Measurements from ENCODE around the gene ZNF346. TPM values are rescaled to one million over a fixed set of nuclear protein-coding genes. Genes with fewer than 3 reads are reported as not detected.

The ZNF346 gene
- total RNA-seq, 1 donor from 2014 or later: 15.5 TPM

DNA sequence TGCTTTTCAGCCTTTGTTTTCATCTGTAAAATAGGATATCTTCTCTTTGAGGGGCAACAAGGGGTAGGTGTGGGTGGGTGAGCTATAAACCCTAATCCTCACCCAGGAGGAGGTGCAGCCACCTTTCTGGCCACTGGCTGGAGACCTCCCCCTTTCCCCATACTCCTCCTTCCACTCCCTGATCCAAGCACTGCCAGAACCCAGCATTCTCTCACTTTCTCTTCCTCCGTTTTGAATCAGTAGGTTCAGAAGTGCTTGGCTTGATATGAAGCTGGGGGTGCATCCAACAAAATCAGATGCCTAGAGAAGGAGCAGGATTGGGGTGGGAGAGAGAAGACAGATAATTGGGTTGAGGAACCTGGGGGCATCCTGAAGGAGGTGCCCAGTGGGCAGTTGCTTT, 104.3 kb downstream of the ZNF346 start:
- Histone ChIP-seq H3K27me3 (ENCODE audit: control insufficient read depth, insufficient read depth, low read length) (no peaks in the 10 kb centered on the region), H3K4me3 (ENCODE audit: low read depth, low read length) (no peak overlapping the region), H3K36me3 (ENCODE audit: control insufficient read depth, insufficient read depth, low read length) (no peaks in the 10 kb centered on the region)
- TF ChIP-seq, protein P1, sequence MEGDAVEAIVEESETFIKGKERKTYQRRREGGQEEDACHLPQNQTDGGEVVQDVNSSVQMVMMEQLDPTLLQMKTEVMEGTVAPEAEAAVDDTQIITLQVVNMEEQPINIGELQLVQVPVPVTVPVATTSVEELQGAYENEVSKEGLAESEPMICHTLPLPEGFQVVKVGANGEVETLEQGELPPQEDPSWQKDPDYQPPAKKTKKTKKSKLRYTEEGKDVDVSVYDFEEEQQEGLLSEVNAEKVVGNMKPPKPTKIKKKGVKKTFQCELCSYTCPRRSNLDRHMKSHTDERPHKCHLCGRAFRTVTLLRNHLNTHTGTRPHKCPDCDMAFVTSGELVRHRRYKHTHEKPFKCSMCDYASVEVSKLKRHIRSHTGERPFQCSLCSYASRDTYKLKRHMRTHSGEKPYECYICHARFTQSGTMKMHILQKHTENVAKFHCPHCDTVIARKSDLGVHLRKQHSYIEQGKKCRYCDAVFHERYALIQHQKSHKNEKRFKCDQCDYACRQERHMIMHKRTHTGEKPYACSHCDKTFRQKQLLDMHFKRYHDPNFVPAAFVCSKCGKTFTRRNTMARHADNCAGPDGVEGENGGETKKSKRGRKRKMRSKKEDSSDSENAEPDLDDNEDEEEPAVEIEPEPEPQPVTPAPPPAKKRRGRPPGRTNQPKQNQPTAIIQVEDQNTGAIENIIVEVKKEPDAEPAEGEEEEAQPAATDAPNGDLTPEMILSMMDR (IDR thresholded peaks at IDR 0.05; ENCODE audit: insufficient read depth, low read length, poor library complexity, severe bottlenecking): no peak
- DNase-seq (ENCODE audit: low read depth): no peak

DNA sequence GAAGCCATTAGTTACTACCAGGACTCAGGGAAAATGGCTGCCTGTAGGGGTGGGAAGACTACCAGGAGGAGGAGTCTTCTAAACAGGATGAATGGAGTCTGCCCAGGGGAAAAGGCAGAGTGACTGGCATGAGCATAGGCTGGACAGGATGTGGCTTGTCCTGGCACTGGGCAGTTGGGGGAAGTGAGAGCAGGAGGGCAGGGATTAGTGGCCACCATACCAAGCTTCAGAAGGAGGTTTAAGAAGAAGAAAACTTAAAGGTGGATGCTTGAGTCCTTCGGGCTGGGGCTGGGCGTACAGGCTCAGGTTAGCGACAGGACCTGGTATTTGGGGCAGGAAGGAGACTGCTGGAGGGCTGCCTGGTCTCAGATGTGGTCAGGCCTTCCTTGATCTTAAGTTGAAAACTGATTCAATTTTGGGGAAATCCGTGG, 106.1 kb downstream of the ZNF346 start:
- Histone ChIP-seq H3K4me3 (ENCODE audit: low read depth, low read length) (no peak overlapping the region), H3K27me3 (ENCODE audit: control insufficient read depth, insufficient read depth, low read length) (no peaks in the 10 kb centered on the region), H3K36me3 (ENCODE audit: control insufficient read depth, insufficient read depth, low read length) (no peaks in the 10 kb centered on the region)
- TF ChIP-seq, protein P1 (IDR thresholded peaks at IDR 0.05; ENCODE audit: insufficient read depth, low read length, poor library complexity, severe bottlenecking): no peak
- DNase-seq (ENCODE audit: low read depth): no peak

DNA sequence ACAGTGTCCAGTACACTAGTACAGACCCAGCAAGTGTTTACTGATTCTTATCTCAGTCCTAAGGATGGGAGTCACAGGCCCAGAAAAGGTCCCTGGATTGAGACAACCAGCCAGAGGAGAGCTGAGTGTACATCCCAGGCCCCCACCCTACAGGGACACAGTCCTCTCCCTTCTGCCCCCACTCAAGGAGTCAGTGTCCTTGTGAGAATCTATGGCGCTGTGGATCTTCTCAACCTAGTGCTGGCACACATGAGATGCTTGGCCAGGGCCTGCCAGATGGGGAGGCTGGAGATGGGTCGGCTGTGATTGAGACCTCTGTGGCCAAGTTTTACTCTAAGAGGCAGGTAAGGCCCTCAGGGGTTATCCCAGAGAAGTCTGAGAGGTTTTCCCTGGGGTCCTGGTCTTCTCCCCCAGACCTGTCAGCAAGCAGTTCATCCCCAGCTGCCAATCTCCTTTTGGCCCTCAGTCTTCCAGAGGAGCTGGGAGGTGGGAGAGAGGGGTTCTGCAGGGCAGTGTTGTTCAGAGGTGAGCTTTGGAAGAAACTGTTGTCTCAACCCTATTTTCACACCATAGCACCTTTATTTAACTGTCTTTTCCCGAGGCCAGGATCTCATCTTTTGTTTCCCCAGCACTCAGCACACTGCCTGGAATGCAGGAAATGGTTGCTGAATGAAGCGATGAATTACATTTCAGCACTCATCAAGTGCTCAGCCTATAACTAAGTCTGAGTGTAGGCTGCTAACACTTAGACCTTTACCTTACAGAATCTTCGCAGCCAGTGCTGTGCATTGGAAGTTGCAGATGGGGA, 107.9 kb downstream of the ZNF346 start:
- TF ChIP-seq, protein P1 (IDR thresholded peaks at IDR 0.05; ENCODE audit: insufficient read depth, low read length, poor library complexity, severe bottlenecking): no peak
- Histone ChIP-seq H3K36me3 (ENCODE audit: control insufficient read depth, insufficient read depth, low read length) (no peaks in the 10 kb centered on the region), H3K27me3 (ENCODE audit: control insufficient read depth, insufficient read depth, low read length) (no peaks in the 10 kb centered on the region), H3K4me3 (ENCODE audit: low read depth, low read length) (no peak overlapping the region)
- DNase-seq (ENCODE audit: low read depth): no peak

Other genes starting within 250 kb of the ZNF346 start
- 1.1 and 2.3 TPM in 2 replicates for gene UNC5A, start 212.1 kb upstream of the ZNF346 start, total RNA-seq
- 0.04 TPM in 1 of 2 replicates, not detected in the other for gene HK3, start 123.3 kb upstream of the ZNF346 start, total RNA-seq
- 14.9 and 24.5 TPM in 2 replicates for gene UIMC1, start 15.9 kb upstream of the ZNF346 start, total RNA-seq
- gene FGFR4, start 64.2 kb downstream of the ZNF346 start, total RNA-seq: 16.4 and 34.5 TPM in 2 replicates
- gene NSD1, start 111.1 kb downstream of the ZNF346 start, total RNA-seq: 33.8 and 37.5 TPM in 2 replicates